SU-DHL-6 (cell line): ENCODE results near the gene VTI1A.

ENCODE experiments used
- CTCF ChIP-seq: fragments of 200-600 bp; sonication (generic); IDR thresholded peaks from one replicate; pipeline ENCODE4 v1.5.1; 2017; ENCODE audit warnings: antibody characterized with exemption, mild to moderate bottlenecking, low read length, moderate library complexity; ENCODE audit not compliant: insufficient read depth, poor library complexity, severe bottlenecking
- EZH2phosphoT487 ChIP-seq: fragments of 200-600 bp; sonication (generic), shearing (Covaris generic); conservative IDR thresholded peaks from 2 replicates; pipeline ENCODE4 v1.6.1; 2018; ENCODE audit warnings: mild to moderate bottlenecking, antibody characterized with exemption, low read length, moderate library complexity, mixed read lengths

- TF ChIP-seq CTCF, result no peak
- no peak for TF ChIP-seq EZH2phosphoT487
Measured at GRCh38 chr10:112799038-112799437, 352.0 kb downstream of the VTI1A start.
